ENCODE results near the gene ZNF117. TPM values are rescaled to one million over a fixed set of nuclear protein-coding genes. Genes with fewer than 3 reads are reported as not detected.
"Not testable (repeated sequence)": the region's sequence is repeated elsewhere in the genome, so short reads cannot be mapped to it uniquely, and the experiment has no call there.

The ZNF117 gene
- total RNA-seq, 2 donors from 2014 or later = 9.2 to 16.9 TPM

- ATAC-seq (ENCODE audit: insufficient number of reproducible peaks, low FRiP score, low read depth); H3K36me3 ChIP-seq; H3K27me3 ChIP-seq (replicated peaks; ENCODE audit: insufficient read depth); DNase-seq (ENCODE audit: low spot score); H3K9me3 ChIP-seq; H3K27ac ChIP-seq; H3K4me3 ChIP-seq: not testable (repeated sequence)
- H3K4me1 ChIP-seq (ENCODE audit: control insufficient read depth in 1 of 2, low read depth in 2 of 2) = peaks cover 9 to 12% of the 10 kb centered on the region in 2 donors
These were observed 18.6 kb upstream of the ZNF117 start for GRCh38 chr7:65009394-65009793.

- ATAC-seq (ENCODE audit: insufficient number of reproducible peaks, low FRiP score, low read depth); H3K27me3 ChIP-seq (replicated peaks; ENCODE audit: insufficient read depth); DNase-seq (ENCODE audit: low spot score); H3K36me3 ChIP-seq; H3K9me3 ChIP-seq: not testable (repeated sequence)
- Histone ChIP-seq H3K4me1 (ENCODE audit: control insufficient read depth in 1 of 2, low read depth in 2 of 2) (peaks cover 12 to 30% of the 10 kb centered on the region in 2 donors), H3K27ac (peak overlapping the region; percentile 84 to 85), H3K4me3 (peak overlapping the region; percentile 93)
These were observed 16.2 kb upstream of the ZNF117 start for GRCh38 chr7:65007036-65007435.

GRCh38 chr7:65006094-65006992 is 15.5 kb upstream of the ZNF117 start, which contains the start of gene ERV3-1:
Gene ERV3-1 (minus strand): TSS chr7:65006687. CDS start chr7:64993026, 13,661 bp downstream.
- peak within 1 kb of the TSS; percentile 93 for H3K4me3 ChIP-seq
- no peaks in the 10 kb centered on the region for H3K27me3 ChIP-seq (replicated peaks; ENCODE audit: insufficient read depth)
- no peak for TF ChIP-seq CTCF (IDR thresholded peaks at IDR 0.05)
- no peaks in the 10 kb centered on the region for H3K36me3 ChIP-seq
- H3K9me3 ChIP-seq = no peaks in the 10 kb centered on the region
- ATAC-seq (ENCODE audit: insufficient number of reproducible peaks, low FRiP score, low read depth) (peak; percentile 97), DNase-seq (ENCODE audit: low spot score) (peak; percentile 90)
- peaks cover 12 to 31% of the 10 kb centered on the region in 2 donors for H3K4me1 ChIP-seq (ENCODE audit: control insufficient read depth in 1 of 2, low read depth in 2 of 2)
- peak within 1 kb of the TSS; percentile 84 to 85 for H3K27ac ChIP-seq

DNA sequence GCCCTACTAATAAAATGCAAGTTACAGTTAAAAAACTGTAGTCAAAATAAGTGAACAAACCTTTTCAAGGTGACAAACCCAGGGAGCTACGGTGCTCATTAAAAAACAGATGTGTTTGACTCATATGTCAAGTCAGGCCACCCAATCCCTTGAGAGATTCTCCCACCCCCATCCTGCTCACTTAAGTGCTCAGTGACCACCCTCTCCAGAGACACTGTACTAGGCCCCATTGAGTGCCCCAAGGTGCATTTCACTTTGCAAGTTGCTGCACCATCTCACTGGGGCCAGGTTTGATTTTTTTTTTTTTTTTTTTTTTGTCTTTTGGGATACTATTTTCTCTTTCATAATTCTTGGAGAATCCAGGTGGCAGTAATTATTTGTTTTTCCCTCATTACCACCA is 13.7 kb upstream of the ZNF117 start:
- H3K27ac ChIP-seq = no peak overlapping the region
- H3K27me3 ChIP-seq (replicated peaks; ENCODE audit: insufficient read depth) = no peaks in the 10 kb centered on the region
- TF ChIP-seq CTCF (IDR thresholded peaks at IDR 0.05) = no peak
- H3K36me3 ChIP-seq = no peaks in the 10 kb centered on the region
- ATAC-seq (ENCODE audit: insufficient number of reproducible peaks, low FRiP score, low read depth) = no peak
- peak overlapping the region; percentile 93 for H3K4me3 ChIP-seq
- peaks cover 12 to 34% of the 10 kb centered on the region in 2 donors for H3K4me1 ChIP-seq (ENCODE audit: control insufficient read depth in 1 of 2, low read depth in 2 of 2)
- no peak for DNase-seq (ENCODE audit: low spot score)
- no peaks in the 10 kb centered on the region for H3K9me3 ChIP-seq

GRCh38 chr7:65002972-65003585 is 12.2 kb upstream of the ZNF117 start:
- Histone ChIP-seq H3K27me3 (replicated peaks; ENCODE audit: insufficient read depth) (no peaks in the 10 kb centered on the region), H3K4me1 (ENCODE audit: control insufficient read depth in 1 of 2, low read depth in 2 of 2) (peaks cover 20 to 43% of the 10 kb centered on the region in 2 donors), H3K36me3 (no peaks in the 10 kb centered on the region), H3K27ac (no peak overlapping the region), H3K4me3 (no peak overlapping the region), H3K9me3 (no peaks in the 10 kb centered on the region)
- ATAC-seq (ENCODE audit: insufficient number of reproducible peaks, low FRiP score, low read depth) (no peak), DNase-seq (ENCODE audit: low spot score) (no peak)
- no peak for TF ChIP-seq CTCF (IDR thresholded peaks at IDR 0.05)

DNA sequence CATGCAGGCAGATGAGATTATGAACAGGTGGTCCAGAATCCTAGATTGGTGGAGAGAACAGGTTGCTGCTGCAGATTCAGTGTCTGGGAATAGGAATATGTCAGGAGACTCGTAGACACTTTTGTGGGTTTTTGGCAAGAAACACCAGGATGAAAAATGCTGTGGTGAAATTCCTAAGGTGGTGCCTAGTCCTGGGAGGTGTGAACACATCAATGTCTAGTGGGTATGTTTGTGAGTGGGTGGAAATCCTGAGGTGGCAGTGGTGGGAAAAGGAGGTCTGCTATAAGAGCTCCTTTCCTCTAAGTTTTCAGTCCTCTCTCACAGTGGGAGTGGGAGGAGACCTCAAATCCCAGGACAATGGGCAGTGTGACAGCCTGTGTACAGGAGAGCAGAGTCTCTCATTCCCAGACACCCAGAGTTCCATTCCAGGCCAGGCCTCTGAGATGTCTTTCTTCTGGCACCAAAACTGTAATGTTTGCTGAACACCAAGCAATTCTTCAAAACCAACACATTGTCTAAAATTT is 10.5 kb upstream of the ZNF117 start:
- Histone ChIP-seq H3K27ac (no peak overlapping the region), H3K4me1 (ENCODE audit: control insufficient read depth in 1 of 2, low read depth in 2 of 2) (peaks cover 20 to 58% of the 10 kb centered on the region in 2 donors)

More for the DNA sequence above, 10.5 kb upstream of the ZNF117 start:
- H3K27me3 ChIP-seq (replicated peaks; ENCODE audit: insufficient read depth) = no peaks in the 10 kb centered on the region
- ATAC-seq (ENCODE audit: insufficient number of reproducible peaks, low FRiP score, low read depth) (no peak), DNase-seq (ENCODE audit: low spot score) (no peak)
- H3K36me3 ChIP-seq = no peaks in the 10 kb centered on the region
- no peak overlapping the region for H3K4me3 ChIP-seq
- TF ChIP-seq CTCF (IDR thresholded peaks at IDR 0.05) = no peak
- no peaks in the 10 kb centered on the region for H3K9me3 ChIP-seq

Data from thoracic aorta (tissue), 2 donors.